Astrocyte of the hippocampus (primary cell): ENCODE data around the gene SMAD6.
"Not testable (repeated sequence)": the region's sequence is repeated elsewhere in the genome, so short reads cannot be mapped to it uniquely, and the experiment has no call there.

Experiments
- DNase-seq: peaks from one replicate; pipeline ENCODE4 v3.0.0; 2011; ENCODE audit warnings: low read depth, low spot score

Gene SMAD6

GRCh38 chr15:66675446-66675845 lies 26.6 kb upstream of the SMAD6 start:
- DNase-seq: no peak

DNA sequence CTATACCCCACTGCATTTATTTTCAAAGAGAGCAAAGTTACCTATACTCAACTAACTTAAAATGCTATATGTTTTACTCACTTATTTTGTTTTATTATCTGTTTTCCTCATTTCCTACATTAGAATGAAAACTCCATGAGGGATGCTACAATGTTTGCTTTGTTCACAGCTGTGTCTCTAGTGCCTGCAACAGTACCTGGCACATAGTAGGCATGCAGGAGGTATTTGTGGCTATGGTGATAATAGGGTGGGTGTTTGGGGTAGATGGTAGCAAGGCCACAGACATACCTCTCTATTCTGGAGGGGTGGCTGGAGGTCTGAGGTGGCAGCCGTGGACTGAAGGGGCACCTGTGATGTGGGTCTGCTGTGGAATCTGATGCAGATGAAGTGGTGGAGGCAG lies 24.7 kb upstream of the SMAD6 start:
- no peak for DNase-seq

DNA sequence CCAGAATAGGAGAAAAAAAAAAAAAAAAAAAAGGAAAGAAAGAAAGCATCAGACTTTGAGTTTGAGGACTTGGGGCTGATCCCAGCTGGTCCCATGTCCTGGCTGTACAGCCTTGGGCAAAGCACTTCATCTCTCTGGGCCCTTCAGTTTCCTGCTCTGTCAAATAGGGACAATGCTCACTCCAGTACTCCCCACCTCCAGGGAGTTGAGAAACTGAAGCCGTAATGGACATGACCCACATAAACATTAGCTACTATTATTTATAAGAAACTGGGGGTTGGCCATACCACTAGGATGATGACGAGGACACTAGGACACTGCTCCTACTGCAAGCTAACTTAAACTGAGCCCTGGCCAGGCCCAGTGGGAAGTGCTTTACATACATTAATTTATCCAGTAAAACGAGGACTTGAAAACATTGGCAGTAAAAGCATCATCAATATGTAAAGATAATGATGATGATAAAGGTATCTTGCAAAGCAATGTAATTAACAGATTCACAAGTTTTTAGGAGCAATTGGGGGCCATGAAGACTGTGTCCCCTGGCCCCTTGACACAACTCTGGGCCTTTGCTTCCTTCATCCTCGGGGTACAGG lies 22.9 kb upstream of the SMAD6 start:
- DNase-seq: no peak

GRCh38 chr15:66679657-66680108 lies 22.4 kb upstream of the SMAD6 start:
- DNase-seq: no peak

DNA sequence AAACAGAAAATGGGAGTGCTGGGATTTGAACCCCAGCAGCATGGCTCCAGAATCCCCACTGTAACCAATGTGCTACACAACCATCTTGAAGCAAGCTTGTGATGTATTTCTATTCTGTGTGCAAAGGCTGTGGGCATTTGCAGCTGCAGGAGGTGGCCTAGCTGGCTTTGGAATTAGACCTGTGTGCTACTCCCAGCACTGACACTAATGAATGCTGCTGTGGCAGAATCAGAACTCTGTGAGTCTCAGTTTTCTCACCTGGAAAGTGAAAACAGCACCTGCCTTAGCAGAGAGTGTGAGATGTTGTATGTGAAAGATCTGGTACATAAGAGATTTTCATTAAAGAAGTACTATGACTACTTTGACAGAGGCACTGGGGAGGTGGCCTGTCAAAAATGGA lies 21.5 kb upstream of the SMAD6 start:
- no peak for DNase-seq

GRCh38 chr15:66681395-66681794 lies 20.6 kb upstream of the SMAD6 start:
- no peak for DNase-seq

DNA sequence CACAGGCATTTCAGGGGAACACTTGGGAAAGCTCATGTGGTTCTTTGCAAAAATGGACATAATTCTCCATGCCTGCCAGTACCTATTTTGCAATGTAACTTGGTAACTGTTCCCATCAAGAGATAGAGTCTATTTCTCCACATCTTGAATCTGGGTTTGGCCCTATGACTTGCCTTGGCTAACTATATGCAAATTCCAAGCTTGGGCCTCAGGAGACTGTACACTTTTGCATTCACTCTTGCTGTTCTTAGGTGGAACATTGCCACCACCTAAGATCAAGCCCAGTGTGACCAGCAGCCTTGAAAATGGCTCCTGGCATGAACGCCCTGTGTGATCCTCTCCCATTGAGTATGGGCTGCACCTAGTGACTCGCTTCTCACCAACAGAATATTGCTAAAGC lies 19.8 kb upstream of the SMAD6 start:
- DNase-seq: no peak

DNA sequence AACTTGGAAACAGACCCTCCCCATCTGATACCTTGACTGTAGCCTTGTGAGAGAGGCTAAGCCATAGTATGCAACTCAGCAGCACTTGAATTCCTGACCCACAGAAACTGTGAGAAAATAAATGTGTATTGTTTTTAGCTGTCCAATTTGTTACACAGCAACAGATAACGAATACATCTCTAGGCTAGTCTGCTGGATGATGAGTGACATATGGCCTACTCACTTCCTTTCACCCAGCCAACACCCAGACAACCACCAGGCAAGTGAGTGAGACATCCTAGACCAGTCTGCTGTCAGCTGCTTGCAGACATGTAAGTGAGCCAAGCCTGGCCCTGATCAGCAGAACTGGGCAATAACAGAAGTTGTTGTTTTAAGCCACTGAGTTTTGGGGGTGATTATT lies 19.2 kb upstream of the SMAD6 start:
- DNase-seq: no peak

DNA sequence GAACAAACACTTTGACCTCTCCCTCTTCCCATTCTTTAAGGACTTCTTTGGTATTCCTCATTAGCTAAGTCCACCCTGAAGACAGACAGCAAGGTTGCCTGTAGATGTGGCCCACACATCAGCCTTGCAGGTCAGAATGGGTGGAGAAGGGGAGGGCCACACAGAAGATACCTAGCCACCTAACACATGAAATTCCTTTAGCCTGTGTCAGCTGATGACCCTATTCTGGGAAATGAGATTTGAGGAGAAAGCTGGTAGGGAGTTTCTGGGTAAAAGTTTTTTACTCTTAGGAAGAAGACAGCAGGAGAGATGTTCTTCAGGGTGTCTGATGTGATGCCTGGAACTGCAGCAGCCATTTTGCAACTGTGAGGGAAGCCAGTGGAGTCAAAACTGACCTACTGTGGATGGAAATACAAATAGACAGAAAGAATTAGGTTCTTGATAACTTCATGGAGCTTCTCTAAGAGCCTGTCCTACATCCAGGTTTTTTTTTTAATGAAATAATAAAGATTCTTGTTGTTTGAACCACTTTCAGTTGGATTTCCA lies 17.8 kb upstream of the SMAD6 start:
- DNase-seq: no peak

DNA sequence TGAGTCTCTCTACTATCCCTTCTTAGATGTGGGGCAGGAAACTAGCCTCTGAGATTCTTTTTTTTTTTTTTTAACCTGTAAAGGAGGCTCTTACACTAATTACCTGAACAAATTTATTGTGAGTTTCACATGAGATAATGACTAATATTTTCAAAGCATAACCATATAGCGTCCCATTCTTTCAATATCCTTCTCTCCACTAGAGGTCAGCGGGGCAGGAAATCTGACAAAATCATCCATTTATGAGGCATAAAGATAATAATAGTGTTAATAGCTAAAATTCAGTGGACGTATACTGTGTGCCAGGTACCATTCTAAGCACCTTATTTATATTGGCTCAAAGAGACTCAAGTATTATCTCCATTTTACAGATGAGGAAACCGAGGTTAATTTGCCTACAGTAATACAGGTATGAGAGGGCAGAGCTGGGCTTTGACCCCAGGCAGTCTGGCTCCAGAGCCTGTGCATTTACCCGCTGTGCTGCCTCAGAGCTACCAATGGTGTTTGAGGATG lies 16.3 kb upstream of the SMAD6 start:
- no peak for DNase-seq

- not testable (repeated sequence) for DNase-seq
These were observed 11.1 kb upstream of the SMAD6 start for GRCh38 chr15:66690912-66691311.

- DNase-seq: no peak
These were observed 10.3 kb upstream of the SMAD6 start for GRCh38 chr15:66691727-66692126.

- no peak for DNase-seq
These were observed 9.6 kb upstream of the SMAD6 start for GRCh38 chr15:66692391-66692790.

- DNase-seq: no peak
These were observed 9.0 kb upstream of the SMAD6 start for GRCh38 chr15:66692808-66693596.

- no peak for DNase-seq
These were observed 5.3 kb upstream of the SMAD6 start for GRCh38 chr15:66696770-66697169.

DNA sequence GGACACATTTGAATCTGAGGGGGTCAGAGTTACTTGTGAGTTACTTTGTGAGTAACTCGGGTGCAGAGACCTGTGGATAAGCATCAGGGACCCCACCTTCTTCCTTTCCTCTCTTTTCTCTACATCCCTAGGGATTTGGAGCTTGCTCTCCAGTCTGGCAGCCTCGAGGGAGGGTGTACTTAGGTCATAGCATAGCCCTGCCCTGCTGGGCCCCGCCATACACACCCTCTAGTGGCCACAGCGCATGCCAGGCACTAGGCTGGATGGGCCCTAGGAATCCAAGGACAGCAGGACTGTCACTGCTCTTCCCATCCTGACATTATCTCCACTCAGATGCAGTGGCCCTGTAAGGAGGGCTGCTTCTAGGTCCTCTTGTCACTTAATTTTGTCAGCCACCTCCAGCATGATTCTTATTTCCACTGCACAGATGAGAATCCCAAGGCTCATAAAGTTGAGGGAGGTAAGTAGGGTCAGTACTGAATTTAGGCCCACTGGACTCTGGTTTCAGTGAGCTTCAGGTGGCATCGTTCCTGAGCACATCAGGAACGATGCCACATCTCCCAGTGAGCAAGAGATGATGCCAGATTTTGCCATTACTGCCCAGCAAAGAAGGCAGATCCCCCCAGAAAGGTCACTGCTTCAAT lies 3.6 kb upstream of the SMAD6 start:
- DNase-seq: peak; percentile 82

DNA sequence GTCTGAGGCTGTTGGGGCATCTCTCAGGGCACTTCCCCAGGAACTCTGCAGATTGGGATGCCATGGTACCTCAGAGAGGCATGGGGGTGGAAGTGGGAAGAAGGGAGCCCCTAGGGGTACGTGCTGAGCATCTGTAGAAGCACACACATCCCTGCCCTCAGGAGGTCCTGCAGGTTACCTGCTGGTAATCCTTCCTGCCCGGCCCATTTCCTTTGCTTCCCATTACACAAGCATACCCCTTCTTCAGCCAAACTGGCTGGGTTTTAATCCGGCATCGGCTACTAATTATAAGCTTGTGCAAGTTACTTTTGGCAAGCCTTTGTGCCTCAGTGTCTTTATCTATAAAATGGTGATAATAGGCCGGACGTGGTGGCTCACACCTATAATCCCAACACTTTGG lies 3.1 kb upstream of the SMAD6 start:
- no peak for DNase-seq

DNA sequence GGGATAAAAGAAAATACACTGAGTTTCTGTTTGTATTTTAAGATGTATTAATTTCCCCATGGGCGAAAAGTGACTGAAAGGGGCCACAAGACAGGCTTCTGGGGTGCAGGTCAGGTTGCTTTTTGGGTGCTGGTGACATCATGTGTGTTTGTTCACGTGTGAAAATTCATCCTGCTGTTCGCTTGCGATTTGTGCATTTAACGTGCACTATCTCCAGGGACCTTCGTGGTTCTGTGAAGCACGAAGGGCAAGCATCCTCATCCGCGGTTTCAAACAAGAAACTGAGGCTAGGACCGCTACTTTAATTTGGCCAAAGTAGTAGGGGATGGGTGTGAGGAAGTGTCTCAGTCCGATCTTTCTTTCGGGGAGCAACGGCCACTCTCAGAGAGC lies 1.6 kb upstream of the SMAD6 start:
- no peak for DNase-seq

- DNase-seq: peak; percentile 99
These were observed 1.1 kb upstream of the SMAD6 start for GRCh38 chr15:66700802-66701421.

- no peak for DNase-seq
These were observed 508 bp upstream of the SMAD6 start for GRCh38 chr15:66701422-66702034.

- peak; percentile 60 for DNase-seq
These were observed 927 bp downstream of the SMAD6 start for GRCh38 chr15:66702787-66703539.
